ENCODE results near the gene MAST3.
"Not testable (repeated sequence)": the region's sequence is repeated elsewhere in the genome, so short reads cannot be mapped to it uniquely, and the experiment has no call there.

The MAST3 gene

GRCh38 chr19:18141031-18141430 is 43.5 kb downstream of the MAST3 start:
- no peak for DNase-seq

- DNase-seq = no peak
Observed at GRCh38 chr19:18143902-18144301, 46.3 kb downstream of the MAST3 start.

- DNase-seq = no peak
Observed at GRCh38 chr19:18144361-18144760, 46.8 kb downstream of the MAST3 start.

- no peak for DNase-seq
Observed at GRCh38 chr19:18144906-18145305, 47.3 kb downstream of the MAST3 start.

GRCh38 chr19:18145391-18145999 is 47.9 kb downstream of the MAST3 start:
- no peak for DNase-seq

GRCh38 chr19:18147396-18147795 is 49.8 kb downstream of the MAST3 start:
- DNase-seq = no peak

GRCh38 chr19:18149596-18149975 is 52.0 kb downstream of the MAST3 start:
- DNase-seq = no peak

- DNase-seq = no peak
Observed at GRCh38 chr19:18150776-18151624, 53.4 kb downstream of the MAST3 start.

GRCh38 chr19:18152442-18152816 is 54.9 kb downstream of the MAST3 start:
- peak; percentile 96 for DNase-seq

- DNase-seq = peak; percentile 93
Observed at GRCh38 chr19:18152817-18153555, 55.4 kb downstream of the MAST3 start, which contains the start of gene PIK3R2. TSS of gene PIK3R2 (plus strand) at chr19:18153163. CDS start at chr19:18155880, 2,717 bp downstream.

- no peak for DNase-seq
Observed at GRCh38 chr19:18153556-18154134, 56.1 kb downstream of the MAST3 start.

- no peak for DNase-seq
Observed at GRCh38 chr19:18155095-18156087, 57.8 kb downstream of the MAST3 start.

- DNase-seq = no peak
Observed at GRCh38 chr19:18156268-18156667, 58.7 kb downstream of the MAST3 start.

- DNase-seq = peak; percentile 91
Observed at GRCh38 chr19:18156841-18157464, 59.4 kb downstream of the MAST3 start.

GRCh38 chr19:18157465-18158063 is 60.0 kb downstream of the MAST3 start:
- DNase-seq = peak; percentile 67

- DNase-seq = no peak
Observed at GRCh38 chr19:18158467-18158866, 60.9 kb downstream of the MAST3 start.

GRCh38 chr19:18159059-18159616 is 61.6 kb downstream of the MAST3 start:
- DNase-seq = not testable (repeated sequence)

- no peak for DNase-seq
Observed at GRCh38 chr19:18159810-18160209, 62.2 kb downstream of the MAST3 start.

- DNase-seq = no peak
Observed at GRCh38 chr19:18160493-18160970, 63.0 kb downstream of the MAST3 start.

GRCh38 chr19:18160971-18161635 is 63.5 kb downstream of the MAST3 start:
- no peak for DNase-seq
